CD4-positive, alpha-beta T cell (primary cell): ENCODE measurements around the gene MYO1D. TPM values are rescaled to one million over a fixed set of nuclear protein-coding genes. Genes with fewer than 3 reads are reported as not detected.

ENCODE experiments used
- ATAC-seq: fragments of 200-7000 bp; cut with Tn5 transposase; one replicate; pipeline ENCODE4 v1.10.0; 2022; ENCODE audit warnings: mild to moderate bottlenecking; ENCODE audit not compliant: poor library complexity
- CTCF ChIA-PET: fragments of 350-600 bp; sonication (Branson Sonifier 250); formaldehyde crosslinking; loops from one replicate; lab custom pipeline; 2021; ENCODE audit warnings: antibody characterized with exemption, inconsistent platforms; lab: Charles Lee
- POLR2A ChIA-PET: fragments of 350-600 bp; sonication (Branson Sonifier 250); formaldehyde crosslinking; loops from one replicate; lab custom pipeline; 2021; ENCODE audit warnings: antibody characterized with exemption, inconsistent platforms; lab: Charles Lee
- DNase-seq, 14 experiments: peaks; one replicate each; pipeline ENCODE4 v3.0.0-alpha.2; 2013 to 2020; ENCODE audit warnings: mixed read lengths in 2 of 14
- H3K27ac ChIP-seq, 2 donors: one replicate each; pipeline versions ENCODE4 v1.5.1 to v1.7.0; 2013; ENCODE audit warnings: low read length in 2 of 2, low read depth in 1 of 2, mild to moderate bottlenecking in 1 of 2
- H3K27me3 ChIP-seq, 2 experiments: 1 replicate in 1 of 2; 2 replicates in 1 of 2; pipeline versions ENCODE4 v1.6.1 to v1.7.0; 2013; ENCODE audit warnings: low read length in 2 of 2, control low read depth in 1 of 2, mild to moderate bottlenecking in 1 of 2, moderate library complexity in 1 of 2; ENCODE audit not compliant: insufficient read depth in 2 of 2, control insufficient read depth in 1 of 2
- H3K36me3 ChIP-seq: one replicate; pipeline ENCODE4 v1.6.1; 2013; ENCODE audit warnings: low read length, control low read depth; ENCODE audit not compliant: insufficient read depth
- H3K4me1 ChIP-seq: one replicate; pipeline ENCODE4 v1.6.1; 2013; ENCODE audit warnings: low read length, control low read depth; ENCODE audit not compliant: insufficient read depth
- H3K4me3 ChIP-seq: one replicate; pipeline ENCODE4 v1.5.1; 2013; ENCODE audit warnings: mild to moderate bottlenecking, low read length, moderate library complexity
- H3K9me3 ChIP-seq, 2 experiments: 1 replicate in 1 of 2; 2 replicates in 1 of 2; pipeline versions ENCODE4 v1.6.1 to v1.7.0; 2013; ENCODE audit warnings: low read length in 2 of 2, mild to moderate bottlenecking in 2 of 2, control low read depth in 1 of 2, moderate library complexity in 1 of 2; ENCODE audit not compliant: control insufficient read depth in 1 of 2, insufficient read depth in 1 of 2
- H3K27ac Mint-ChIP-seq: one replicate; pipeline ENCODE4 v1.8.0; 2020; ENCODE audit warnings: mixed read lengths
- H3K27me3 Mint-ChIP-seq: one replicate; pipeline ENCODE4 v1.8.0; 2021; ENCODE audit warnings: mixed read lengths
- H3K36me3 Mint-ChIP-seq: one replicate; pipeline ENCODE4 v1.8.0; 2021; ENCODE audit warnings: low read depth, mixed read lengths
- H3K4me1 Mint-ChIP-seq: one replicate; pipeline ENCODE4 v1.8.0; 2021; ENCODE audit warnings: low read depth, mixed read lengths
- H3K4me3 Mint-ChIP-seq: one replicate; pipeline ENCODE4 v1.8.0; 2020; ENCODE audit warnings: mild to moderate bottlenecking, mixed read lengths
- H3K9me3 Mint-ChIP-seq: one replicate; pipeline ENCODE4 v1.8.0; 2020; ENCODE audit warnings: mixed read lengths
- CTCF ChIP-seq: fragments of 200-600 bp; IDR thresholded peaks from one replicate; pipeline ENCODE4 v1.8.0; 2022; ENCODE audit warnings: antibody characterized with exemption, mild to moderate bottlenecking
- intact Hi-C, 2 experiments: fragments of 100-400 bp; cut with DNase I in 1 of 2; cut with micrococcal nuclease in 1 of 2; formaldehyde crosslinking; loops; one replicate each; pipeline versions ENCODE4 v1.15.1 to v1.9.0; 2023 to 2025; cut with DNase I, micrococcal nuclease
- total RNA-seq, 174 experiments: library from RNA in 2 of 174; stranded (reverse) in 2 of 174; gene quantifications; one replicate each; pipeline ENCODE4 v1.2.3 and lab custom pipeline; 2021 to 2026

Gene MYO1D
- total RNA-seq, 2 experiments from 2014 or later = 5.8 to 6.4 TPM

DNA sequence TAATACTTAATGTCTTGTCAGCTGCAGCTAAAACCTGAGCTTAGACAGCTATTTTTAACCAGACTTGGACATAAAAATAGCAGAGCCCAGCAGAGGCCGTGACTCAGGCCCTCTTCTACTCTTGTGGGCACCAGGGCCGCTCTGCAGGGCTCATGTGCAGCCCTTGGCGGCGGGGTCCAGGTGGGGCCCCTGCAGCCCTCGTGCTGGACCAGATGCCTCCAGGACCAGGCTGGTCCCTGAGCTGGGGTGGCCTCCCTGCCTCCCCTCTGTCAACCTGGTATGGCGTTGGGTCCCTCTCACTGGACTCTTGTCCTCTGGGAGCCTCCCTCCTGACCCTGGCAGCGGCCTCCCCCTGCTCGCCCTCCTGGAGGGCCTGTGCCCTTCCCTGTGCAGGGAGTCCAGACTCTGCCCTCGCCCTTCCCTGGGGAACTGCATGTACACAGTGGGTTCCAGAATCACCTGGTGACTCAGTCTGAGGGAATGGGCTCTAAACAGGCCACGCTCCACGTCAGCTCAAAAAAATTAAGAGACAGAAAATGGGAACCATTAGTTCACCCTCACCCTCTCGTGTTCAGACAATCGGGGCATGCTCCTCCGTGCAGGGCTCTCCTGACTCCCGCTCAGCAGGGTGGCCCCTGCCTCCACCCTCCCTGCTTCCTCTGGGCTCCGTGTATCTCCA lies 380.4 kb downstream of the MYO1D start:
- no peaks in the 10 kb centered on the region for H3K36me3 Mint-ChIP-seq
- Histone ChIP-seq H3K4me1 (peaks cover 64% of the 10 kb centered on the region), H3K9me3 (no peaks in the 10 kb centered on the region), H3K27me3 (no peaks in the 10 kb centered on the region), H3K36me3 (no peaks in the 10 kb centered on the region), H3K27ac (no peak overlapping the region), H3K4me3 (no peak overlapping the region)
- H3K27me3 Mint-ChIP-seq = no peaks in the 10 kb centered on the region
- no peaks in the 10 kb centered on the region for H3K9me3 Mint-ChIP-seq
- TF ChIP-seq CTCF = no peak
- ATAC-seq = no peak
- peak overlapping the region; percentile 30 for H3K27ac Mint-ChIP-seq
- CTCF ChIA-PET = no interaction called here
- POLR2A ChIA-PET = interaction anchor here (0.9 to 3.2 kb wide), 4 partner anchors 7 to 24 kb away, joined by 4 to 9 read pairs (median 6); partner anchors contain the start of gene CDK5R1
- intact Hi-C loops = no loop called here
- H3K4me1 Mint-ChIP-seq = peaks cover 40% of the 10 kb centered on the region
- no peak overlapping the region for H3K4me3 Mint-ChIP-seq
- no peak for DNase-seq

- no peak for TF ChIP-seq CTCF
- H3K9me3 ChIP-seq = no peaks in the 10 kb centered on the region
- H3K27ac ChIP-seq = no peak overlapping the region
- no peaks in the 10 kb centered on the region for H3K9me3 Mint-ChIP-seq
- intact Hi-C loops = no loop called here
- no peak overlapping the region for H3K4me3 ChIP-seq
- H3K36me3 ChIP-seq = no peaks in the 10 kb centered on the region
- ChIA-PET POLR2A (interaction anchor here (0.9 to 3.2 kb wide), 5 partner anchors 8 to 52 kb away, joined by 3 to 9 read pairs (median 4); partner anchors contain the start of gene CDK5R1), CTCF (no interaction called here)
- peak overlapping the region; percentile 30 for H3K27ac Mint-ChIP-seq
- no peaks in the 10 kb centered on the region for H3K27me3 Mint-ChIP-seq
- no peak overlapping the region for H3K4me3 Mint-ChIP-seq
- H3K4me1 ChIP-seq = peaks cover 64% of the 10 kb centered on the region
- H3K4me1 Mint-ChIP-seq = peaks cover 44% of the 10 kb centered on the region
- H3K27me3 ChIP-seq = no peaks in the 10 kb centered on the region
- DNase-seq (peak in 2 of 14 experiments; percentile 19 to 53), ATAC-seq (peak; percentile 47)
- peaks cover under 1% of the 10 kb centered on the region for H3K36me3 Mint-ChIP-seq
Observed at GRCh38 chr17:32495359-32496231, 381.3 kb downstream of the MYO1D start.

GRCh38 chr17:32494621-32495358 lies 382.1 kb downstream of the MYO1D start:
- CTCF ChIA-PET = no interaction called here
- Histone ChIP-seq H3K27ac (no peak overlapping the region), H3K4me3 (peak overlapping the region; percentile 22), H3K9me3 (no peaks in the 10 kb centered on the region), H3K4me1 (peaks cover 70% of the 10 kb centered on the region), H3K36me3 (peaks cover 7% of the 10 kb centered on the region), H3K27me3 (no peaks in the 10 kb centered on the region)
- H3K4me3 Mint-ChIP-seq = peak overlapping the region; percentile 11
- no peak for TF ChIP-seq CTCF
- no peaks in the 10 kb centered on the region for H3K9me3 Mint-ChIP-seq
- ATAC-seq = peak; percentile 27
- no peaks in the 10 kb centered on the region for H3K27me3 Mint-ChIP-seq
- peak overlapping the region; percentile 95 for H3K27ac Mint-ChIP-seq
- peaks cover 52% of the 10 kb centered on the region for H3K4me1 Mint-ChIP-seq
- H3K36me3 Mint-ChIP-seq = peaks cover 9% of the 10 kb centered on the region
- intact Hi-C loops = no loop called here
- POLR2A ChIA-PET = interaction anchor here (0.9 to 3.2 kb wide), 3 partner anchors 8 to 51 kb away, joined by 3 to 9 read pairs (median 7); partner anchors contain the start of gene CDK5R1
- DNase-seq = peak in 1 of 14 experiments; percentile 44
